Measurements from ENCODE around the gene ERGIC3. TPM values are rescaled to one million over a fixed set of nuclear protein-coding genes. Genes with fewer than 3 reads are reported as not detected.

The ERGIC3 gene
- polyA plus RNA-seq, 1 donor from 2014 or later = 119 TPM

DNA sequence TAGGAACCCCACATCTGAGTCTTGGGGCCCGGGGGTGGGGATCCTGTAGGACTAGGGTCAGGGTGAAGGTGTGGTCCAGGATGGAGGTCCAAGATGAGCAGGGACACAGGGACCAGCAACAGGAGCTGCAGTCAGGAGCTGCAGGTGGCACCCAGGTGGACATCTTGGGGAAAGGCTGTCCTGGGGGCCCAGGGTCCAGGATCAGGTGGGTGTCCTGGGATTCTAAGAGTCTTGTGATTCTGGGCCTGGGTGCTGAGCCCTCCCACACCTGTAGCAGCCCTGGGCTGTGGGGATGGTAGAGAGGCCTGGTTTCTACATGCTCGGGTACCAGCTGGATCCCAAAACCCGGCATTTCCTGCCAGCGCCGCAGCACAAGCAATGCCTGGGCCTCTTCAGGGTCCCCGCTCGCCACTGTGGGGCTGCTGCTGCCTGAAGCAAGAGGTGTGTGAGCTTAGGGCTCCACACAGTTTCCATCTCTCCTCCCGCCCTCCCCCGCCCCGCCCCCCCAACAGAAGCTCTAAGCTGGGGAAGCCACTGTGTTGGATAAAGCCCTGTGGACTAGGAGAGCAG lies 20.7 kb downstream of the ERGIC3 start:
- Mint-ChIP-seq H3K27me3 (peaks cover 7% of the 10 kb centered on the region), H3K36me3 (peaks cover 2% of the 10 kb centered on the region)

DNA sequence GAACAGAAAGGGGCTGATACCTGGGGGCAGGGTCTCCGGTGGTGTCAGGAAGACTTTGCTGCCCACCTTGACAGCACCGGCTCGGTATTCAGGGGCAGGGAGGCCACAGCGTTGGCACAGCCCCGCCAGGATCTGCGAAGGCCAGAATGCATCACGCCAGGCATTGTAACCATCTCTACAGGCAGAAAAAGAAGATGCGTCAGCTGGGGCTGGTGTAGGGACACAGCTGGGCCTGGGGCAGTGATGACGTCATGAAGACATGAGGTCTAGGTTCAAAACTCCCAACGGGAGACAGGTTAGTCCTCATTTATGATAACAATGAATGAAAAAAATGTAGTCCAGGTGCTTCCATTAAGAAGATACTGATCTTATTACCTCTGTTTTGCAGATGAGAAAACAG lies 22.0 kb downstream of the ERGIC3 start:
- Mint-ChIP-seq H3K9me3 (no peaks in the 10 kb centered on the region), H3K27ac (no peak overlapping the region), H3K4me3 (no peak overlapping the region), H3K27me3 (peaks cover 7% of the 10 kb centered on the region), H3K36me3 (no peaks in the 10 kb centered on the region), H3K4me1 (no peaks in the 10 kb centered on the region)

More for the DNA sequence above, 20.7 kb downstream of the ERGIC3 start:
- Mint-ChIP-seq H3K4me1 (no peaks in the 10 kb centered on the region), H3K27ac (no peak overlapping the region), H3K4me3 (no peak overlapping the region), H3K9me3 (no peaks in the 10 kb centered on the region)

GRCh38 chr20:35564905-35565304 lies 23.0 kb downstream of the ERGIC3 start:
- Mint-ChIP-seq H3K9me3 (no peaks in the 10 kb centered on the region), H3K4me1 (no peaks in the 10 kb centered on the region), H3K27ac (no peak overlapping the region)

DNA sequence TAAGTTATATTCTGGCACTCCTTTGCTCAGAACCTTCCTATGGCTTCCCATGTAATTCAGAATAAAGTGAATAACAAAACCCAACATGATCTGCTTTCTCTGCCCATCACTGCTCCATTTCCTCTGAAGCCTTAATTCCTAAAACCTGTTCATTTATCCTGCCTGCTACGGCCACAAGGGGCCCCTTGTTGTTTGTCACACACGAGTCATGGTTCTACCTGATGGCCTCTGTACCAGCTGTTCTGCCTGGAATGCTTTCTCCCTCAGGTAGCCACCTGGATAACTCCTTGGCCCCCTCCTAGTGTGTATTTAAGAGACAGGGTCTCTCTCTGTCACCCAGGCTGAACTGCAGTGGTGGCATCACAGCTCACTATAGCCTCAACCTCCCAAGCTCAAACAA lies 26.8 kb downstream of the ERGIC3 start:
- no peak overlapping the region for H3K27ac Mint-ChIP-seq

More at GRCh38 chr20:35564905-35565304, 23.0 kb downstream of the ERGIC3 start:
- H3K4me3 Mint-ChIP-seq = peak overlapping the region in 1 of 4 donors; percentile 47
- H3K27me3 Mint-ChIP-seq = peaks cover 7% of the 10 kb centered on the region
- no peaks in the 10 kb centered on the region for H3K36me3 Mint-ChIP-seq

GRCh38 chr20:35571555-35571954 lies 29.7 kb downstream of the ERGIC3 start:
- Mint-ChIP-seq H3K36me3 (peaks cover 2% of the 10 kb centered on the region), H3K27me3 (peaks cover 6% of the 10 kb centered on the region), H3K9me3 (peaks cover 2 to 11% (median 2%) of the 10 kb centered on the region in 3 donors), H3K4me1 (no peaks in the 10 kb centered on the region), H3K4me3 (no peak overlapping the region), H3K27ac (no peak overlapping the region)

More for the DNA sequence above, 26.8 kb downstream of the ERGIC3 start:
- Mint-ChIP-seq H3K36me3 (peaks cover 2% of the 10 kb centered on the region), H3K9me3 (peaks cover 2 to 5% (median 2%) of the 10 kb centered on the region in 3 donors), H3K27me3 (peaks cover 7% of the 10 kb centered on the region), H3K4me3 (no peak overlapping the region), H3K4me1 (no peaks in the 10 kb centered on the region)

DNA sequence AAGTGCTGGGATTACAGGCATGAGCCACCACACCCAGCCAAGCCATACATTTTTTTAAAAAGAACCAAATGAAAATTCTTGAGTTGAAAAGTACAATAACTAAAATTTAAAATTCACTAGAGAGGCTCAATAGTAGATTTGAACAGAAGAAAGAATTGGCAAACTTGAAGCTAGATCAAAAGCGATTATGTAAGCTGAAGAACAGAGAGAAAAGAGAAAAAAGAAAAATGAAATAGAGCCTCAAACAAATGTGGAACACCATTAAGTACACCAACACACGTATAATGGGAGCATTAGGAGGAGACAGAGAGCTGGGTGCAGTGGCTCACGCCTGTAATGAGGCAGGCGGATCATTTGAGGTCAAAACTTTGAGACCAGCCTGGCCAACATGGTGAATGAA lies 31.0 kb downstream of the ERGIC3 start:
- Mint-ChIP-seq H3K27me3 (peaks cover 3% of the 10 kb centered on the region), H3K4me3 (no peak overlapping the region), H3K9me3 (peaks cover 2 to 11% (median 2%) of the 10 kb centered on the region in 3 donors), H3K4me1 (no peaks in the 10 kb centered on the region), H3K27ac (no peak overlapping the region), H3K36me3 (peaks cover 2% of the 10 kb centered on the region)

GRCh38 chr20:35575958-35576357 lies 34.1 kb downstream of the ERGIC3 start:
- Mint-ChIP-seq H3K4me1 (no peaks in the 10 kb centered on the region), H3K4me3 (no peak overlapping the region), H3K27me3 (peaks cover 5% of the 10 kb centered on the region), H3K9me3 (peaks cover 2 to 11% (median 2%) of the 10 kb centered on the region in 3 donors), H3K27ac (no peak overlapping the region), H3K36me3 (peaks cover 2% of the 10 kb centered on the region)

DNA sequence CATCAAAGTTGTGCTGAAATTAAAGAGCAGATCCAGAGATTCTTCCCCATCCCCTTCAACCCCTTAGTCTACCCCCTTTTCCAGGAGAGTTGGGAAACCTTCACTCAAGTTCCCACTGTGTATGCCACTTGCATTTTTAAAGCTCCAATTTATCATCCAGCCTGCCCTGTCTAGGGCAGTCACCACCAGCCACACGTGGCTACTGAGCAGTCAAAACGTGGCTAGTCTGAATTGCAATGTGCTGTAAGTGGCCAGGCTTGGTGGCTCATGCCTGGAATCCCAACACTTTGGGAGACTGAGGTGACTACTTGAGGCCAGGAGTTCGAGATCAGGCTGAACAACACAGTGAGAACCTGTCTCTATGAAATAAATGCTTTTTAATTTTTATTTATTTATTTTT lies 34.9 kb downstream of the ERGIC3 start:
- Mint-ChIP-seq H3K27me3 (peaks cover 5% of the 10 kb centered on the region), H3K4me3 (no peak overlapping the region), H3K27ac (no peak overlapping the region), H3K4me1 (no peaks in the 10 kb centered on the region), H3K36me3 (no peaks in the 10 kb centered on the region), H3K9me3 (peaks cover 2 to 19% (median 2%) of the 10 kb centered on the region in 3 donors)

- Mint-ChIP-seq H3K36me3 (no peaks in the 10 kb centered on the region), H3K27me3 (peaks cover 5% of the 10 kb centered on the region), H3K9me3 (peaks cover 0 to 13% (median 4%) of the 10 kb centered on the region in 3 donors), H3K27ac (no peak overlapping the region), H3K4me1 (no peaks in the 10 kb centered on the region), H3K4me3 (peak overlapping the region in 1 of 4 donors; percentile 18)
Measured at GRCh38 chr20:35578469-35578868, 36.6 kb downstream of the ERGIC3 start.

GRCh38 chr20:35579196-35579595 lies 37.3 kb downstream of the ERGIC3 start:
- Mint-ChIP-seq H3K4me1 (no peaks in the 10 kb centered on the region), H3K4me3 (no peak overlapping the region), H3K27me3 (peaks cover 5% of the 10 kb centered on the region), H3K27ac (no peak overlapping the region), H3K9me3 (peaks cover 0 to 10% (median 4%) of the 10 kb centered on the region in 3 donors), H3K36me3 (no peaks in the 10 kb centered on the region)

GRCh38 chr20:35582131-35582530 lies 40.3 kb downstream of the ERGIC3 start:
- Mint-ChIP-seq H3K9me3 (peaks cover 0 to 8% (median 4%) of the 10 kb centered on the region in 3 donors), H3K36me3 (no peaks in the 10 kb centered on the region), H3K4me3 (no peak overlapping the region), H3K4me1 (no peaks in the 10 kb centered on the region), H3K27me3 (peaks cover 4% of the 10 kb centered on the region), H3K27ac (no peak overlapping the region)

DNA sequence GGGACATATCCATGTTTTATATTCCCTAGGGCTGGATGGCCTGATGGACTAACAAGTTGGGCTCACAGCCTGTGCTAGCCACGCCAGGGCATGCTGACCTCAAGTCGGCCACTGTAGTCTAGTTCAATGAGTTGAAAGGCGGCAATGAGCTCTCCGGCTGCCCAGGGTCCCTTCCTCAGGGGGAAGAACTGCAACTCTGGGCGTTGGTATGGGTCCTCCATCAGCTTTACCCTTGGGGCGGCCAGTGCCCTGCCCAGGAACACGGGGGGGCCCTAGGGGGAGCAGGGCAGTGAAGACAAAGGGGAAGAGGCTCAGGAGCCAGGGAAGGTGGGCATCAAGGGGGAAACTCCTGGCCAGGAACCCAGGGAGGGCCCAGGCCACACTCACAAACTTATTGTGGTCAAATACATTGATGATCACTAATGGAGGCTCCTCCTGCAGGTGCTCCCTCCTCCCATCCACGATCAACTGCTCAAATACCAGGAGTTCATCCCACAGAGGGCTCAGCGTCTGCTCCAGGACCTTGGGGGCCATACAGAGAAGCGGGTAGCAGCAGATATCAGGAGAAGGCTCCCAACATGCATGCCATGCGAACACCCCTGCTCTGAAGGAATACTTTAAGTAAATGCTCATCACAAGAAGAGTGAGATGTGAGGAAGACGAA lies 41.0 kb downstream of the ERGIC3 start:
- no peak overlapping the region for H3K27ac Mint-ChIP-seq
- H3K36me3 Mint-ChIP-seq = no peaks in the 10 kb centered on the region
- H3K9me3 Mint-ChIP-seq = peaks cover 0 to 8% (median 4%) of the 10 kb centered on the region in 3 donors
- H3K4me1 Mint-ChIP-seq = no peaks in the 10 kb centered on the region
- H3K27me3 Mint-ChIP-seq = peaks cover 4% of the 10 kb centered on the region
- no peak overlapping the region for H3K4me3 Mint-ChIP-seq

DNA sequence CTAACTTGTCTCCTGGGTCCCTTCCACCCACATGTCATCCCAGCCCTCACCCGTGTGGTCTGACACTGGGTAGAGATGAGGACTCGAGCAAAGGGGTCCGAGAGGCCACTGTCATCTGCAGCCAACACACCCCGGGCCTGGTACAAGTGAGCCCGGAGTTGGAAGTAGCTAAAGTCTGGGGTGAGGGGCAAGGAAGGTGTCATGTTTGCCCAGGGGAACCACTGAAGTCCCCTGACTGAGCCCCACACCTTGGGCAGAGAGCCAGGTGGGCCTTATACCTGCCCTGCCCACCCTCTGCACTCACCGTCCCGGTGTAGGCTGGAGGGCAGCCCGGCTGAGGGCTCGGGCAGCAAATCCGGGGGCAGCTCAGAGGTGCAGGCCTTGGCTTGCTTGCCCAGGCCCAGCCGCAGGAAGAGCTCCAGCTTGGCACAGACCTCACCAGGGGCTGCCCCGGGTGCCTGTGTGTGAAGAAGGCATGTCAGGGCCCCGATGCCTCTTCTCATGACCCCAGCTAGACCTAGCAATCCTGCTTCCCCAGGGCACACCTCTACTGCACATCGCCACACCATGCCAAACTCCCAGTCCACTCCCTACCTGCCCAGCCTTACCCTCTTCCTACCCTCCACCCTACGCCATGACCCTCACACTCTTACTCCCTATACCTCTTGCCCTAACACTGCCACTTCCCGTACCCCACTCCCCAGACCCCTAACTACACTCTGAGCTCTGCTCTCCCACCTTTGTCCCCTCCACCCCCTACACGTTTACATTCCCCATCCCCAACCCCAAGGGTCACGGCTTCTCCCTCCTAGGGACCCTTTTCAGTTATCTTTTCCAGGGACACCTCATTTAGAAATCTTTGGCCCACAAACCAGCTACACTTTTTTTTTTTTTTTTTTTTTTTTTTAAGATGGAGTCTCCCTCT lies 42.0 kb downstream of the ERGIC3 start:
- H3K27ac Mint-ChIP-seq = no peak overlapping the region
- no peaks in the 10 kb centered on the region for H3K36me3 Mint-ChIP-seq

GRCh38 chr20:35586751-35587425 lies 45.0 kb downstream of the ERGIC3 start:
- peaks cover 0 to 3% (median 0%) of the 10 kb centered on the region in 3 donors for H3K9me3 Mint-ChIP-seq
- no peaks in the 10 kb centered on the region for H3K4me1 Mint-ChIP-seq
- no peak overlapping the region for H3K27ac Mint-ChIP-seq
- peaks cover 1% of the 10 kb centered on the region for H3K27me3 Mint-ChIP-seq
- no peak overlapping the region for H3K4me3 Mint-ChIP-seq
- H3K36me3 Mint-ChIP-seq = peaks cover 3% of the 10 kb centered on the region

More for the DNA sequence above, 42.0 kb downstream of the ERGIC3 start:
- H3K9me3 Mint-ChIP-seq = peaks cover 0 to 8% (median 4%) of the 10 kb centered on the region in 3 donors
- peaks cover 4% of the 10 kb centered on the region for H3K27me3 Mint-ChIP-seq
- H3K4me1 Mint-ChIP-seq = no peaks in the 10 kb centered on the region
- peak overlapping the region in 1 of 4 donors; percentile 47 for H3K4me3 Mint-ChIP-seq
